22Rv1 (cell line): ENCODE measurements around the gene P2RY14.

Source experiments
- CTCF ChIP-seq: fragments of 450-650 bp; IDR thresholded peaks from 2 replicates; pipeline ENCODE4 v1.5.1; 2017; ENCODE audit warnings: mild to moderate bottlenecking
- ZFX ChIP-seq: fragments of 450-650 bp; IDR thresholded peaks from 2 replicates; pipeline ENCODE4 v1.6.1; 2017; ENCODE audit warnings: antibody characterized with exemption, borderline replicate concordance

GRCh38 chr3:151199554-151200438 is 78.5 kb downstream of the P2RY14 start:
- no peak for TF ChIP-seq CTCF
- TF ChIP-seq ZFX = no peak
